Activated naive CD8-positive, alpha-beta T cell treated with anti-CD3 and anti-CD28 coated beads, Interleukin-2, amount 50 U/mL, for 24 hours (primary cell): ENCODE results near the gene ADCY4.
"Not testable (repeated sequence)": the region's sequence is repeated elsewhere in the genome, so short reads cannot be mapped to it uniquely, and the experiment has no call there.

Experiments
- ATAC-seq: fragments of 150-1000 bp; cut with Tn5 transposase; one replicate; pipeline ENCODE4 v1.10.0; 2021
- DNase-seq: peaks from one replicate; pipeline ENCODE4 v3.0.0; 2021
- H3K27ac Mint-ChIP-seq: one replicate; pipeline ENCODE4 v1.8.0; 2021; ENCODE audit warnings: mild to moderate bottlenecking, mixed read lengths
- H3K27me3 Mint-ChIP-seq: one replicate; pipeline ENCODE4 v1.8.0; 2021; ENCODE audit warnings: mixed read lengths
- H3K36me3 Mint-ChIP-seq: one replicate; pipeline ENCODE4 v1.8.0; 2021; ENCODE audit warnings: low read depth, mixed read lengths
- H3K4me1 Mint-ChIP-seq: one replicate; pipeline ENCODE4 v1.8.0; 2021; ENCODE audit warnings: mixed read lengths
- H3K4me3 Mint-ChIP-seq: one replicate; pipeline ENCODE4 v1.8.0; 2021; ENCODE audit warnings: mild to moderate bottlenecking, moderate library complexity, mixed read lengths
- H3K9me3 Mint-ChIP-seq: one replicate; pipeline ENCODE4 v1.8.0; 2021; ENCODE audit warnings: mixed read lengths

Gene ADCY4

GRCh38 chr14:24334431-24335291 lies at the start of gene ADCY4:
ADCY4 (minus strand) TSS chr14:24335071; CDS start chr14:24334652, 419 bp downstream.
- no peaks in the 10 kb centered on the region for H3K9me3 Mint-ChIP-seq
- H3K4me3 Mint-ChIP-seq: peak within 1 kb of the TSS; percentile 62
- ATAC-seq: no peak
- H3K4me1 Mint-ChIP-seq: peaks cover 54% of the 10 kb centered on the region
- peaks cover 26% of the 10 kb centered on the region for H3K27me3 Mint-ChIP-seq
- no peak for DNase-seq
- no peak within 1 kb of the TSS for H3K27ac Mint-ChIP-seq
- peaks cover 7% of the 10 kb centered on the region for H3K36me3 Mint-ChIP-seq

GRCh38 chr14:24384169-24384568 lies 49.3 kb upstream of the ADCY4 start:
- DNase-seq (no peak), ATAC-seq (no peak)
- H3K27me3 Mint-ChIP-seq: no peaks in the 10 kb centered on the region
- H3K4me3 Mint-ChIP-seq: no peak overlapping the region
- no peak overlapping the region for H3K27ac Mint-ChIP-seq
- H3K9me3 Mint-ChIP-seq: no peaks in the 10 kb centered on the region
- no peaks in the 10 kb centered on the region for H3K36me3 Mint-ChIP-seq
- H3K4me1 Mint-ChIP-seq: peaks cover 2% of the 10 kb centered on the region

GRCh38 chr14:24382064-24382371 lies 47.1 kb upstream of the ADCY4 start:
- no peak for ATAC-seq
- Mint-ChIP-seq H3K27ac (no peak overlapping the region), H3K9me3 (no peaks in the 10 kb centered on the region), H3K4me1 (peaks cover 2% of the 10 kb centered on the region), H3K27me3 (no peaks in the 10 kb centered on the region), H3K36me3 (no peaks in the 10 kb centered on the region), H3K4me3 (no peak overlapping the region)
- no peak for DNase-seq

GRCh38 chr14:24381363-24382063 lies 46.6 kb upstream of the ADCY4 start:
- no peak overlapping the region for H3K27ac Mint-ChIP-seq
- DNase-seq (no peak), ATAC-seq (peak; percentile 61)
- peaks cover 2% of the 10 kb centered on the region for H3K4me1 Mint-ChIP-seq
- H3K9me3 Mint-ChIP-seq: no peaks in the 10 kb centered on the region
- no peaks in the 10 kb centered on the region for H3K36me3 Mint-ChIP-seq
- H3K4me3 Mint-ChIP-seq: no peak overlapping the region
- H3K27me3 Mint-ChIP-seq: no peaks in the 10 kb centered on the region

- no peak overlapping the region for H3K4me3 Mint-ChIP-seq
- ATAC-seq: no peak
These were observed 45.2 kb upstream of the ADCY4 start for GRCh38 chr14:24379907-24380730.

GRCh38 chr14:24378981-24379906 lies 44.4 kb upstream of the ADCY4 start:
- no peaks in the 10 kb centered on the region for H3K9me3 Mint-ChIP-seq
- ATAC-seq: no peak

More at GRCh38 chr14:24379907-24380730, 45.2 kb upstream of the ADCY4 start:
- H3K9me3 Mint-ChIP-seq: no peaks in the 10 kb centered on the region
- no peak for DNase-seq
- peaks cover 2% of the 10 kb centered on the region for H3K4me1 Mint-ChIP-seq
- H3K27ac Mint-ChIP-seq: no peak overlapping the region
- no peaks in the 10 kb centered on the region for H3K36me3 Mint-ChIP-seq
- no peaks in the 10 kb centered on the region for H3K27me3 Mint-ChIP-seq

GRCh38 chr14:24378327-24378726 lies 43.5 kb upstream of the ADCY4 start:
- ATAC-seq (no peak), DNase-seq (no peak)
- Mint-ChIP-seq H3K4me3 (no peak overlapping the region), H3K4me1 (peaks cover 2% of the 10 kb centered on the region), H3K9me3 (no peaks in the 10 kb centered on the region), H3K27me3 (no peaks in the 10 kb centered on the region), H3K27ac (no peak overlapping the region), H3K36me3 (no peaks in the 10 kb centered on the region)

More at GRCh38 chr14:24378981-24379906, 44.4 kb upstream of the ADCY4 start:
- no peak overlapping the region for H3K4me3 Mint-ChIP-seq
- no peaks in the 10 kb centered on the region for H3K36me3 Mint-ChIP-seq
- DNase-seq: no peak
- H3K4me1 Mint-ChIP-seq: peaks cover 2% of the 10 kb centered on the region
- H3K27me3 Mint-ChIP-seq: no peaks in the 10 kb centered on the region
- H3K27ac Mint-ChIP-seq: no peak overlapping the region

- no peaks in the 10 kb centered on the region for H3K27me3 Mint-ChIP-seq
- no peak overlapping the region for H3K27ac Mint-ChIP-seq
- H3K4me1 Mint-ChIP-seq: peaks cover 2% of the 10 kb centered on the region
- DNase-seq (no peak), ATAC-seq (no peak)
- H3K36me3 Mint-ChIP-seq: no peaks in the 10 kb centered on the region
- H3K4me3 Mint-ChIP-seq: no peak overlapping the region
- no peaks in the 10 kb centered on the region for H3K9me3 Mint-ChIP-seq
These were observed 42.8 kb upstream of the ADCY4 start for GRCh38 chr14:24377657-24378056.

GRCh38 chr14:24377126-24377525 lies 42.3 kb upstream of the ADCY4 start:
- DNase-seq (no peak), ATAC-seq (no peak)
- Mint-ChIP-seq H3K27ac (no peak overlapping the region), H3K27me3 (no peaks in the 10 kb centered on the region), H3K4me3 (no peak overlapping the region), H3K36me3 (no peaks in the 10 kb centered on the region), H3K4me1 (peaks cover 2% of the 10 kb centered on the region), H3K9me3 (no peaks in the 10 kb centered on the region)

GRCh38 chr14:24376448-24377070 lies 41.7 kb upstream of the ADCY4 start:
- Mint-ChIP-seq H3K4me1 (peaks cover 2% of the 10 kb centered on the region), H3K27ac (no peak overlapping the region), H3K9me3 (no peaks in the 10 kb centered on the region), H3K36me3 (no peaks in the 10 kb centered on the region), H3K27me3 (no peaks in the 10 kb centered on the region), H3K4me3 (no peak overlapping the region)
- DNase-seq: no peak
- no peak for ATAC-seq

- H3K4me3 Mint-ChIP-seq: no peak overlapping the region
- H3K9me3 Mint-ChIP-seq: no peaks in the 10 kb centered on the region
- no peak for DNase-seq
- H3K36me3 Mint-ChIP-seq: no peaks in the 10 kb centered on the region
- no peak overlapping the region for H3K27ac Mint-ChIP-seq
- H3K27me3 Mint-ChIP-seq: peaks cover 8% of the 10 kb centered on the region
- ATAC-seq: no peak
- peaks cover 6% of the 10 kb centered on the region for H3K4me1 Mint-ChIP-seq
These were observed 38.0 kb upstream of the ADCY4 start for GRCh38 chr14:24372701-24373416.

GRCh38 chr14:24371605-24372004 lies 36.7 kb upstream of the ADCY4 start:
- H3K27me3 Mint-ChIP-seq: peaks cover 18% of the 10 kb centered on the region
- not testable (repeated sequence) for H3K9me3 Mint-ChIP-seq, DNase-seq, ATAC-seq, H3K27ac Mint-ChIP-seq, H3K36me3 Mint-ChIP-seq, H3K4me3 Mint-ChIP-seq
- peaks cover 16% of the 10 kb centered on the region for H3K4me1 Mint-ChIP-seq

GRCh38 chr14:24370748-24371147 lies 35.9 kb upstream of the ADCY4 start:
- Mint-ChIP-seq H3K36me3 (no peaks in the 10 kb centered on the region), H3K4me3 (no peak overlapping the region), H3K9me3 (no peaks in the 10 kb centered on the region), H3K27ac (no peak overlapping the region), H3K27me3 (peaks cover 21% of the 10 kb centered on the region), H3K4me1 (peaks cover 22% of the 10 kb centered on the region)
- DNase-seq (no peak), ATAC-seq (no peak)
